LNCaP clone FGC (cell line): ENCODE data around the gene ACTR8.

Experiments
- DNase-seq: peaks from one replicate; pipeline ENCODE4 v3.0.0-alpha.2; 2011; ENCODE audit warnings: low read depth
- H3K4me3 ChIP-seq: 2 replicates; pipeline ENCODE4 v1.5.1; 2011; ENCODE audit warnings: mild to moderate bottlenecking, low read depth, low read length, control low read depth
- TF ChIP-seq, protein P1 (sequence below): IDR thresholded peaks from 2 replicates; pipeline ENCODE4 v1.5.1; 2012; ENCODE audit warnings: mild to moderate bottlenecking; ENCODE audit not compliant: control insufficient read depth, insufficient read depth; ENCODE audit errors: extremely low read depth

The ACTR8 gene

DNA sequence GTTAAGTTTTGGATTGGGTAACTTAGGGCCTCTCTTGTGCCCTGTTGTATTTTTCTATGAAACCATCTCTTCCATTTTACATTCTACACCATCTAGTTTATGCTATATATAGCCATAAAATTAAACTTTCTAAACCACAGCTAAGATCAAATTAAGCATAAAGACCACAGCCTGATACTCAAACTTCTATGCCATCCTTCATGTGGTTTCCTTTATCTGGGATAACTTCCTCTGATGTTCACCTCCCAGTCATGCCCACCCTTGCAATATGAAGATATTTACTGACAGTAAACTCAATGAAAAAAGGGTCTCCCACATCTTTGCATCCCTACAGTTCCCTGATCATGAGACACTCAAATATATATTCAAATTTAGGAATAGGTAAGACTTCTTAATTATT lies 5.5 kb upstream of the ACTR8 start:
- DNase-seq: no peak
- H3K4me3 ChIP-seq: no peak overlapping the region
- TF ChIP-seq, protein P1, sequence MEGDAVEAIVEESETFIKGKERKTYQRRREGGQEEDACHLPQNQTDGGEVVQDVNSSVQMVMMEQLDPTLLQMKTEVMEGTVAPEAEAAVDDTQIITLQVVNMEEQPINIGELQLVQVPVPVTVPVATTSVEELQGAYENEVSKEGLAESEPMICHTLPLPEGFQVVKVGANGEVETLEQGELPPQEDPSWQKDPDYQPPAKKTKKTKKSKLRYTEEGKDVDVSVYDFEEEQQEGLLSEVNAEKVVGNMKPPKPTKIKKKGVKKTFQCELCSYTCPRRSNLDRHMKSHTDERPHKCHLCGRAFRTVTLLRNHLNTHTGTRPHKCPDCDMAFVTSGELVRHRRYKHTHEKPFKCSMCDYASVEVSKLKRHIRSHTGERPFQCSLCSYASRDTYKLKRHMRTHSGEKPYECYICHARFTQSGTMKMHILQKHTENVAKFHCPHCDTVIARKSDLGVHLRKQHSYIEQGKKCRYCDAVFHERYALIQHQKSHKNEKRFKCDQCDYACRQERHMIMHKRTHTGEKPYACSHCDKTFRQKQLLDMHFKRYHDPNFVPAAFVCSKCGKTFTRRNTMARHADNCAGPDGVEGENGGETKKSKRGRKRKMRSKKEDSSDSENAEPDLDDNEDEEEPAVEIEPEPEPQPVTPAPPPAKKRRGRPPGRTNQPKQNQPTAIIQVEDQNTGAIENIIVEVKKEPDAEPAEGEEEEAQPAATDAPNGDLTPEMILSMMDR: no peak

DNA sequence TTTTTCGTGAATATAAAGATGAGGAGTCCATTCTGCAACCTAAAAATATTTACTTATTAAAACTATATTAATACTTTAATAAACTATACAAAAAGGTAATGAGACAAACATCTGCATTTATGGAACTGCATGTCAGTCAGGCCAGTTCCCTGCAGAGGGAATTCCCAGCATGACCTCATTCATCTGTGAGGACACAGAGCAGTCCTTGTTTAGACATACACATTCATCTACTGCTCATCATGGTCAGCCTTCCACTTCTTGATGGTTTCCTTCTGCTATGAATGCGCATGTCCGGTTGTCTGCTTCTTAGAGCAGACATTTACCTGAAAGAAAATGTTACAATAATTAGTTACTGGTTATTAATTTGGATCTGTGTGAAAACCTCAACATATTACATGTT lies 3.3 kb upstream of the ACTR8 start:
- TF ChIP-seq, protein P1: no peak
- no peak for DNase-seq
- no peak overlapping the region for H3K4me3 ChIP-seq

DNA sequence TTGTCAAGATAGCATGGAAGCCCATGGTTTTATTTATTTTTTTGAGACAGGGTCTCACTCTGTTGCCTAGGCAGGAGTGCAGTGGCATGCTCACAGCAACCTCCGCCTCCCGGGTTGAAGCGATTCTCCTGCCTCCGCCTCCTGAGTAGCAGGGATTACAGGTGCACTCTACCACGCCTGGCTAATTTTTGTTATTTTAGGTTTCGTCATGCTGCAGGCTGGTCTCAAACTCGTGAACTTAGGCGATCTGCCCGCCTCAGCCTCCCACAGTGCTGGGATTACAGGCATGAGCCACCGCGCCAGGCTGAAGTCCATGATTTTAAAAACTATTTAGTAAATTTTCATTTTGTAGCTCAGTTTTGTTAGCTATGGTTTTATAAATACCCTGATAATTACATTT lies 2.7 kb upstream of the ACTR8 start:
- no peak for DNase-seq
- H3K4me3 ChIP-seq: no peak overlapping the region
- TF ChIP-seq, protein P1: no peak

DNA sequence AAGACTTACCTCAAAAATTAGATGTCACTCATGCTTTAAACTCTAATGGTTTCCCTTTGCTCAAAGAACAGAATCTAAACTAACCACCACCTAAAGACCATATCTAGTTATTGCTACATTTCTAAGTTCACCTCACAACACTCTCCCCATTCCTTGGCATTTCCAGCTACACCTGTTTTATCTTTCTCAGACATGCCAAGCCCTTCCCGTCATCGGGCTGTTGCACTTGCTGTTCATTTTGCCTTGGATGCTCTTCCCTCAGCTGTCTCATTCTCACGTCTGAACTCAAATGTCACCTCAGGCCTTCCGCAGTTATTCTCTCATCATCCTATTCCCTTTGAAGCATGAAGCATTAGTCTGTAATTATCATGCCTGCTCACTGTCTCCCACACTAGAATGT lies 1.1 kb upstream of the ACTR8 start:
- H3K4me3 ChIP-seq: no peak overlapping the region
- DNase-seq: no peak
- TF ChIP-seq, protein P1: no peak

DNA sequence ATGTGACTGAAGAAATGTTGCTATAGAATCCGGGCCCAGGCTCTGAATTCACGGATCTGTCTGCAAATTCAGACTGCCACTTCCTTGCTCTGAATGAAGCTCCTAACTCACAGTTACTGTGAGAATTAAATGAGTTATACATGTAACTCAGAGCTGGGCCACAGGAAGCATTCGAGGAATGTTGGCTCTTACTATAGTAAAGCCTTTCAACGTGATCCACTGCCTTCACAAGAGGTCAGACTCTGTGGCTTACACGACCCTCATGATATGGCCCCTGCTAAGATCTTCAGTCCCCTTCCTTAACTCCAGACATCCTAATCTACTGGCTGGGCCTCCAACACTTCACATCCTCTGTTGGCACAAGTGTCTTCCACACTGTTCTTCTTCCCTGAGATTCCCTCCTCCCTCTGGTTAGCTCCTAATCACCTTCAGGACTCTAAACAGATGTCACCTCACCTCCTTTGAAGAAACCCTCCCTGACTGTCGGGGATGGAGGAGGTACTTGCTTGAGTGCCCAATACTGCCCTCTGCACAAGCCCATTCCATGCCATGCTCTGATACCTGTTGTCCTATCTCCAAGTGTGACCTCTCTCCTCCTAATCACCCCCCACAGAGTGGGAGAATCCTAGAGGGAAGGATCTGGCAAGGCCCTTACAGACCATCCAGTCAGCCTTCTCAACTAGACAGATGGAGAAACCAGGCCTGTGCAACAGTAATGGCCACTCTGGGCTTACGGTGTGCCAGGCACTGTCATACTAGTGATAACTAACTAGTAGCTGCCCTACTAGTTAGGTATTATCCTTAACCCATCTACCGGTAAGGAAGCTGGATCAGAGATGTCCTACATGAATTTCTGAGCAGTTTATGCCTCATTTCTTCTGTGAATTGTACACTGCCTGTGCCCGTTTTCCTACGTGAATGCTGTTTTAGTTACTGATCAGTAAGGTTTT lies 1.3 kb downstream of the ACTR8 start:
- H3K4me3 ChIP-seq: peak overlapping the region; percentile 69
- TF ChIP-seq, protein P1: no peak
- no peak for DNase-seq

DNA sequence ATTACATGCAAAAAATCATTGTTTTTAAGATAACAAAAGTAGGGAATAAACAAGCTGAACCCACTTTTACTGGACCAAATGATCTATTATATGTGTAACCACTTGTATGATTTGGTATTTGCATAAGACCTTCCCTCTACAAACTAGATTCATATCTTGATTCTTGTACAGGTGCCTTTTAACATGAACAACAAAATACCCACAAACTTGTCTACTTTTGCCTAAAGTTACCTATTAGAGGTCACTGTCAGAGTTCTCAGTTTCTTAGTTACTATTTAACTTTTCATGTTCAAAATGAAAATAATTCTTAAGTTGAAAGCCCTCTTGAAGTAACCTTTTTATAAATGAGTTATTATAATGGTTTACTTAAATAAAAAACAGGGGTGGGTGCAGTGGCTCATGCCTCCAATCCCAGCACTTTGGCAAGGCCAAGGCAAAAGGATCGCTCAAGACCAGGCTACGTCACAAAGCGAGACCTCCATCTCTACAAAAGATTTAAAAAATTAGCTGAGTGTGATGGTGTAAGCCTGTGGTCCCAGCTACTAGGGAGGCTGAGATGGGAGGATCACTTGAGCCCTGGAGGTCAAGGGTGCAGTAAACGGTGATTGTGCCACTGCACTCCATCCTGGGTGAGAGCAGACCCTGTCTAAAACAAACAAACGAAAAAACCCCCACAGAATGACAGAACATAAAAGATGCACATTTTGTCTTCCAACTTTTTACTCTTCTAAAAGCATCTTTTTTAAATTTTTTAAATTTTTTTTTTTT lies 16.0 kb downstream of the ACTR8 start:
- TF ChIP-seq, protein P1: no peak
- no peak overlapping the region for H3K4me3 ChIP-seq
- no peak for DNase-seq
